HS-27A (cell line): ENCODE results near the gene ZNF148.
"Not testable (repeated sequence)": the region's sequence is repeated elsewhere in the genome, so short reads cannot be mapped to it uniquely, and the experiment has no call there.

Source experiments
- DNase-seq: peaks from one replicate; pipeline ENCODE4 v3.0.0-alpha.2; 2012; ENCODE audit warnings: low read depth, missing footprints

Gene ZNF148, protein sequence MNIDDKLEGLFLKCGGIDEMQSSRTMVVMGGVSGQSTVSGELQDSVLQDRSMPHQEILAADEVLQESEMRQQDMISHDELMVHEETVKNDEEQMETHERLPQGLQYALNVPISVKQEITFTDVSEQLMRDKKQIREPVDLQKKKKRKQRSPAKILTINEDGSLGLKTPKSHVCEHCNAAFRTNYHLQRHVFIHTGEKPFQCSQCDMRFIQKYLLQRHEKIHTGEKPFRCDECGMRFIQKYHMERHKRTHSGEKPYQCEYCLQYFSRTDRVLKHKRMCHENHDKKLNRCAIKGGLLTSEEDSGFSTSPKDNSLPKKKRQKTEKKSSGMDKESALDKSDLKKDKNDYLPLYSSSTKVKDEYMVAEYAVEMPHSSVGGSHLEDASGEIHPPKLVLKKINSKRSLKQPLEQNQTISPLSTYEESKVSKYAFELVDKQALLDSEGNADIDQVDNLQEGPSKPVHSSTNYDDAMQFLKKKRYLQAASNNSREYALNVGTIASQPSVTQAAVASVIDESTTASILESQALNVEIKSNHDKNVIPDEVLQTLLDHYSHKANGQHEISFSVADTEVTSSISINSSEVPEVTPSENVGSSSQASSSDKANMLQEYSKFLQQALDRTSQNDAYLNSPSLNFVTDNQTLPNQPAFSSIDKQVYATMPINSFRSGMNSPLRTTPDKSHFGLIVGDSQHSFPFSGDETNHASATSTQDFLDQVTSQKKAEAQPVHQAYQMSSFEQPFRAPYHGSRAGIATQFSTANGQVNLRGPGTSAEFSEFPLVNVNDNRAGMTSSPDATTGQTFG

DNA sequence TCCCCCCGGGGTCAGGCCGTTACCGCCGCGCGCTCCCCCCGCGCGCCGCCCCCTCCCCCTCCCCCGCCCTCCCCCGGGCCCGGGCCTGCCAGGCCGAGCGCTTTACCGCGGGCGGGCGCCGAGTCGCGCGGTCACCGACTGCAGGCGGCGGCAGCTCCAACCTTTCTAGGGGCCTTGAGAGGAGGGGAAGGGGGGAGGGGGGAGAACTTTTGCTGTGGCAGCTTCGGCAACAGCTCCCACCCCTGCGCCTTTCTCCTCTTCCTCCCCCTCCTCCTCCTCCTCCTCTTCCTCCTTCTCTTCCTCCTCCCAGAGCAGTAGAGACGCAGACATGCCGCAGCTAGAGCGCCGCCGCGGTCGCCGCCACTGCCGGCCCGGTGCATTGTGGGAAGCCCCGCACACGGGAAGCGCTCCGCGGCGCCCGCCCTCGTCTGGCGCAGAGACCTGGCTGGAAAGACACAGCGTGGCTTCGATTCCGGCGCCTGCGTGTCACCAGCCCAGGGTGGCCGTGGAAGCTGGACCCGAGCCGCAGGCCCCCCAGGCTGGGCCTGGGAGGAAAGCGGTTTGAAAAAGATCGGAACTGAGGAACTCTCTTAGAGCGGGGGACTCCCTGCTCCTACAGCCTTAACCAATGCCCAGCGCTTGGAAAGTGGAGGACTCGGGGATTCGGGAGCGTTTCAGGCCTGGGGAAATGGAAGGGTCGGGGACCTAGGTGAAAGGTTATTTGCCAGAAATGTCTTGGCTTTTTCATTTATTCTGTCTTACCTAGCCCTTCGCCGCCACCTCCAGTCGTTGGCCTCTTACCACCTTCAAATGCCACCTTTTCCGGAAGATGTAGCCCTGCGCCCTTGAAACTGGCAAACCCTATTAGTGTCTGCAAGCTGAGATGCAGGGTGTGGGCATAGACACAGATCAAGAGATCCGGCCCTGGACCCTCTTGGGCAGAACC is at the start of gene ZNF148:
TSS of gene ZNF148 (minus strand) at position 330 of the 946 bp plus-strand sequence. CDS start 61,685 bp downstream, outside the sequence.
- DNase-seq: peak; percentile 81

DNA sequence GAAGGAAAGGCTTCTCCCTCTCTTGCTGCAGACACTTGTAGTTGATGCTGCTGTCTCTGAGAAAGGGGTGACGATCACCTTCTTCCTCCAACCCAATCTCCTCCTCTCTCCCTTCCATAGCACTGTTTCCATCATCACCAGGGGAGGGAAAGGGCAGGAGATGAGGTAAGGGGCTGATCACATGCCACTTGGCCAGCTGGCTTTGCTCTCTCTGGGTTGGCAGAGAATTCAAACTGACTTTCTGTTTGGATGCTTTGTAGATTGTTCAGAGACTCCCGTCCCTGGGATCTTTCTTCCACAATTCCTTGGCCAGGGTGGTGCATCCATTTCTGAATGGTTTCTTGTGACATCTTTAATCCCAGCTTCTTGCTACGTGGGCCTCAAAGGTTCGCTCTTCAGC is 43.2 kb upstream of the ZNF148 start:
- DNase-seq: no peak

DNA sequence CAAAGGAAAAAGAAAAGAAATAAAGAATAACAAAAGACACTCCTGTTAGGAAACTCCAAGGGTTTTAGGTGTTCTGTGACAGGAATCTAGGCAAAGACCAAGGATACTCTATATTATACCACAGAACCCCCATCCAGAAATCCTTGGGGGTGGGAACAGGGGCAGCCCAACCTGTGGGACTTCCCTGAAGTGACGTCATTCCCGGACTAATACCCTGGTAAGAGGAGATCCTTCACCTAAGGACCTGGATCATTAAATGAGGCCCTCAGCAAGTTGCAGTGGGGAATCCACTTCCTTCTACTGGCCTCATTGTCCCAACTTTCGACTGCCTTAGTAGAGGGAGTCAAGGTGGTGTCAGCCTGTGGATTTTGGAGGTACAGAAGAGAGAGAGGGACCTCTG is 41.1 kb upstream of the ZNF148 start:
- no peak for DNase-seq

DNA sequence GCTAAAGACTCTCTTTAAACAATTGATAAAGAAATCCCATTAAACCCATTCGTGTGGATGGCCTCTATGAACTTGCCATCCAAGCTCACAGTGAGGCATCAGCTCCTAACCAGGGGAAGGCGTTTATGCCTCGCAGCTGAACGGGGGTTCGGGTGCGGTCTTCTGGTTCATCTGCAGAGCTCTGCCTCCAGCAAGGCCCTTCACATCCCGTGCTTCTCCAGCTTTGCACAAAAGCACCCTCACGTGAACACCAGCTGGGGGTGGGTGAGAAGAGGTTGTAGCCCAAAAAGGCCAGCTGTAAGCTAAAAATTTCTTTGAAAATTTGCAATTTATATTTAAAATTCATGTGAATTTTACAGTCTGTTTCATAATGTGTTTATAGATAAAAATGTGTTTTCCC is 39.5 kb upstream of the ZNF148 start:
- no peak for DNase-seq

DNA sequence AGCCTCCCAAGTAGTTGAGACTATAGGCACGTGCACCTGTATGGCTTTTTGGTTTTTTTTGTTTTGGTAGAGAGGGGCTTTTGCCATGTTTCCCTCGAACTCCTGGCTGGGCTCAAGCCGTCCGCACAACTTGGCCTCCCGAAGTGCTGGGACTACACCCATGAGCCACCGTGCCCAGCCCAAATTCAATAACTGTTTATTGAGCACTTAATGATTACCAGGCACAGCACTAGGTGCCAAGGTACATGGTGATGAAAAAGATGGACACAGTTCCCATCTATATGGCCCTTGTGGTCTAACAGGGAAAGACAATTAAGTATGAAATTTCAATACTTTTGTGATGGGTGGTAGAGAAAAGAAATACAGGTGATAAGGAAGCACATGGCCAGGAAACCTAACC is 35.8 kb upstream of the ZNF148 start:
- no peak for DNase-seq

DNA sequence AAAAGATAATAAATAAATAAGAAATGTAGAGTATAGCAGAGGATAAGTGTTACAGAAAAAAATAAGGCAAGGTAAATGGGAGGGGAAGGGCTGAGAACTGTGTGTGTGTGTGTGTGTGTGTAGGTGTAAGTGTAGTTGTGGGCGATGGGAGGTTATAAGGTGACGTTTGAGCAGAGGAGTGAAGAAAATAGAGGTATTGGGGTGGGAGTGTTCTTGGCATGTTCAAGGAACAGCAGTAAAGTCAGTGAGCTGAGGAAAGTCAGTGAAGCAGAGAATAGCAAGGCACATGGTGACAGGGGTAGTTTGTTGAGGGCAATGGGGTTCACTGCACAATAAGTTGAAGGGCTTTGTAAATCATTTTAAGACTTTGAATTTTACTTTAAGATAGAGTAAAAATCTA is 30.9 kb upstream of the ZNF148 start:
- no peak for DNase-seq

DNA sequence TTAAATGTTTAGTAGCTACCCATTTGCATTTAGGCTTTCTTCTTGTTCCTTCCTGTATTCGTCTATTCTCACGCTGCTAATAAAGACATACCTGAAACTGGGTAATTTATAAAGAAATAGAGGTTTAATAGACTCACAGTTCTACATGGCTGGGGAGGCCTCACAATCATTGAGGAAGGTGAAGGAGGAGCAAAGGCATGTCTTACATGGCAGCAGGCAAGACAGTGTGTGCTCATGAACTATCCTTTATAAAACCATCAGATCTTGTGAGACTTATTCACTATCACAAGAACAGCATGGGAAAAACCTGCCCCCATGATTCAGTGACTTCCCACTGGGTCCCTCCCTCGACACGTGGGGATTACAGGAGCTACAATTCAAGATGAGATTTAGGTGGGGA is 30.4 kb upstream of the ZNF148 start:
- DNase-seq: not testable (repeated sequence)

DNA sequence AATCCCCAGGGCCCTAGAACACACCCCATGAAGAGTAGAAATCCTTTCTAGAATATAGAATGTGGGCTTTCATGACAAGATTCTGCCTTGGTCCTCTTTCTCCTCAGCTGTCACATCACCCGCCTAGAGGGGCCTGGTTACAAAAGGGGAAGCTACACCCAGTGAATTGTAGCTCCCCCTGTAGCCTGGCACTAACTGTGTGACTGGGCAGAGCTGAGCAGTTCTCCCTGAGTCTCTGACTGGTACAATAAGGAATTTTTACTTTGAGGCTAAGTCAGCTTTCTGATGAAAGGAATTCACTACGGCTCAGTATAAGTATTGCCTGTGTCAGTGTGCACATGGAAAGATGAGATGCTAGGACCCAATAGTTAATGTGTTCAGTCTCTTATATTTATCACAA is 28.7 kb upstream of the ZNF148 start:
- DNase-seq: no peak

DNA sequence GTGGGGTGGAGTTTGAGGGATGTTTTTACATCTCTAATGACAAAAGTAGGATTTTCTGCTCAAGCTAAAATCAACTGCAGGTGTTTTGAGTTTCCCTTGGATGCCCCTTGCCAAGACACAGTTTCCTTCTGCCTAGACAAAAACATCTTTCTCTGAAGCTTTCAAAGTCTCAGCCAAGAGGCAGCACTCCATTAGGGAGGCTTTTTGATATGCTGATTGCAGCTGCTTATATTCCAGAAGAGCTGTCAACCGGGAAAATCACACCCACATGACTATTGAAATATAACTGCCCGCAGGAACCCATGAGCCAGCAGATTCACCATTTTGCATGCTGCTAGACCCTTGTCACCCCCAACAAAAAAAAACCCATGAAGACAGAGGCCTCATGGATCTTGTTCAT is 27.5 kb upstream of the ZNF148 start:
- no peak for DNase-seq

DNA sequence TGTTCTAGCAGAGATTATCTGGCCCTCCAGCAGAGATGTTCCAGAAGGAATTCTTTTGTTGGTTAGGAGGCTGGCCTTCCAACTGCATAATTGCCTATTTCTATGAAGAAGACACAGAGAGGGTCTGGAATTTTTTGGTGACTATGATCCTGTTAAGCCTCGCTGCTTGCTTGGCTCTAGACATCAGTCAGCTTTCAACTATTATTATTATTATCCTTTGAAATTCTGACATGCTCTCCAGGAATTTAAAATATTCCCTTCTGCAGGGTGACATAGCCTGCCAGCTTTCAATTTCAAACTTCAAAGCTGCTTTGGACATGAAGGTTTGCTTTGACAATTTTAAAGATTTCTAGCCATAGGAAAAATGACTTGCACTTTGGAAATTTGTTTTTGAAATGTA is 26.3 kb upstream of the ZNF148 start:
- DNase-seq: peak; percentile 70

DNA sequence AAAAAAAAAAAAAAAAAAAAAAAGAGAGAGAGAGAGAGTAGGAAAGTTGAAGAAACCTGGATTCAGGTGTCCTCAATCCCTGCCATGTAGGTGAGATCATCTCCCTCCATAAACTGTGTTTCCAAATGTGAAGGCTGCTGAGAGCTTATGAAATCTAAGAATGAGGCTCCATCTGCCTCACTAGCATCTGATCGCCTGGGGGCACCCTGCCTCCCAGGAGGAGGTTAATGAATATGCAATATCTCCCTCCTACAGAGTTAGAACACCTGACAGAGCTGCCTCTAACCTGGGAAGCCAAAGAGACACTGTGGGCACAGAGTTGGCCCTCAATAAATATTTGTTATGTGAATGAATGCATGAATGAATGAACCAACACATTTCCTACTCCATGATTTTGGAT is 23.8 kb upstream of the ZNF148 start:
- DNase-seq: no peak

DNA sequence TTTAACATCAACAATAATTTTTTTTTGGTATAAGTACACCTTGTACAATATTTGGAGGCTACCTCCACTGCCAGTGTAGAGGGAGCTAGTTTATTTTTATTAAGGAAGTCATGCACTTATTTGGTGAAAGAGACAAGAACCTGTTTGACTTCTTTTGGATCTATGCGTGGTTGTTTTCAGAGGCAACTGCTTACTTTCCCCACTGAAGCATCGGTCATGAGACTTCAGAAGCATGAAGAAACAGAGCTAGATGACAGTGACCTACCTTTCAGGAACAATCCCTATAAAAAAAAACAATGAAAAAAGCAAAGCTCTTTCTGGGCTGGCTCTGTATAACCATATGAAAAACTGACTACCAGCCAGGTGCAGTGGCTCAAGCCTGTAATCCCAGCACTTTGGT is 20.0 kb upstream of the ZNF148 start:
- DNase-seq: no peak

DNA sequence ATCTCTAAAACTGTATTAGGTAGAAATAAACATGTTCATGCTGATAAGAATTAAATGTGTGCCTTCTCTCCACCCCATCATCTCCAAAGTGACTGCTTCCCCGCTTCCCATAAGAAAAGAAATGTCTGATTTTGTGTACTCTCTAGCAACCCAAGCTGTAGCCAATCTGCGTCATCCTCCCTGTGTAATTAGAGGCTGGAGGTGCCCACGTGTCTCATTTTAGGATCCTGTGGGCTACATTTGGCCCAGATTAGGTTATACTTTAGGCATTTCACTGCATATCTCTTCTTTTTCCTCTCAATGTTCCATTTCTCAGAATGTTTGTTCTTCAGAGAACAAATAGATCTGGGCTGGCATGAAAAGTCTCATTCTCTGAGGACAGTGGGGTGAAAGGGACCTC is 19.3 kb upstream of the ZNF148 start:
- DNase-seq: no peak

DNA sequence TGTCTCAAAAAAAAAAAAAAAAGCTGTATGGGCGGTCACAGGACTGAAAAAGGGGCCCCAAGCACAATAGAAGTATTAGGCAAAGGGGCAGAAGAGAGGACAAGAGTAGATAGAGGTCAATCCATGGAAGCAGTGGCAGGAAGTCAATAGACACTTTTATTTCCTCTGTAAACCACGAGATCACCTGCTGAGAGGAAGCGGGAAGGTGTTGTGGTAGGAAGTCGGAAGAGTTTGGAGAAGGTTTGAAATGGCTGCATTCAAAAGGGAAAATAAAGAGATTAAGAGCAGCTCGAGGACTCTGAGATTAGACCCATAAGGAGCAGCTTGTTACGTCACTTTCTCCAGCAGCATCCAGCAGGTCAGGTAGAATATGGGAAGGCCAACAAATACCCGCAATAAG is 14.2 kb upstream of the ZNF148 start:
- no peak for DNase-seq

DNA sequence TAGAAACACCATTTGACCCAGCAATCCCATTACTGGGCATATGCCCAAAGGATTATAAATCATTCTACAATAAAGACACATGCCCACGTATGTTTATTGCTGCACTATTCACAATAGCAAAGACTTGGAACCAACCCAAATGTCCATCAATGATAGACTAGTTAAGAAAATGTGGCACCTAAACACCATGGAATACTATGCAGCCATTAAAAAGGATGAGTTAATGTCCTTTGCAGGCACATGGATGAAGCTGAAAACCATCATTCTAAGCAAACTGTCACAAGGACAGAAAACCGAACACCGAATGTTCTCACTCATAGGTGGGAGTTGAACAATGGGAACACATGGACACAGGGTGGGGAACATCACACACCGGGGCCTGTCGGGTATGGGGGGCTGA is 13.2 kb upstream of the ZNF148 start:
- DNase-seq: not testable (repeated sequence)

DNA sequence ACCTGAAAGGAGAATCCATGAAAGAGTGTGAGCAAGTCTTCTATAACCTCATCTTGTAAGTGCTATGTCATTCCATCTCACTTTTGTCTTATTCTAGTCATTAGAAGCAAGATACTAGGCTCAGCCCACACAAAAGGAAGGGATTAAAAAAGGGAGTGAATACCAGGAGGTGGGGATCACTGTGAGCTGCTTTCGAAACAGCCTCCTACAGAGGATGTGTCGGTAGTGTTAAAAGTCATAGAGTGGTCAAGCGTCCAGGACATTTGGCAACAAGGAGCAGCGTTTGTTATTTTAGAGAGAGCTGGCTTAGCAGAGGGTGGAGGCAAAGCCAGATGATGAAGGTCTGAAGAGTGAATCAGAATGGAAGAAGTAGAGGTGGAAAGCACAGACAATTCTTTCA is 11.7 kb upstream of the ZNF148 start:
- no peak for DNase-seq

DNA sequence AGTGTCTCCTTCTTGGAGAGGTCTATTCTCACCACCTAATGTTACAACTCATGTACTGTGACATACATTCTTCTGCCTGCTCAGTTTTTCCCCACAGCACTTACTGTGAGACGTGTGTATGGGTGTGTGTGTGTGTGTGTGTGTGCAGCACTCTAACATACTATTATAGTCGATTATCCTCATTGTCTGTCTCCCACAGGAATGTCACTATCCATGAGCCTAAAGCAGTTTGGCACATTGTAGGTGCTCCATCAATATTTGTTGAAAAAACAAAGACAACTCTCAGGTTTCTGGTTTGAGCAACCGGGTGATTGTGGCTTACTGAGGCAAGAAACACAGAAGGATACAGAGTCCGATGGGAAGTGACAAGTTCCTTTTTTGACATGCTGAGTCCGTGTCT is 8.6 kb upstream of the ZNF148 start:
- no peak for DNase-seq

DNA sequence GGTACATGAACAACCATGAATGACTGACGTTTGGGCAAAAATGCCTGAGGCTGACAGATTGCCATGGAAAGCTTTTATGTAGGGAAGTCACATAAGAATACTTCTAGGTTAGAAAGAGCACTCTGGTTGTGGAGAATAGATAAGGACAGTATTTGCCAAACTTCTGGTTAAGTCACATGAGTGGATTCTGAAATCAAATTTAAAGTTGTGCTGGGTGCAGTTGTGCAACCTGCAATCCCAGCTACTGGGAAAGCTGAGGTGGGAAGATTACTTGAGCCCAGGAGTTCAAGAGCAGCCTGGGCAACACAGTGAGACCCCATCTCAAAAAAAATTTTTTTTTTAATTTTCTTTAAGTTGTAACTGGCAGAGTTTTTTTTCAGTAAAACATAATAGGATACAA is 7.2 kb upstream of the ZNF148 start:
- no peak for DNase-seq

DNA sequence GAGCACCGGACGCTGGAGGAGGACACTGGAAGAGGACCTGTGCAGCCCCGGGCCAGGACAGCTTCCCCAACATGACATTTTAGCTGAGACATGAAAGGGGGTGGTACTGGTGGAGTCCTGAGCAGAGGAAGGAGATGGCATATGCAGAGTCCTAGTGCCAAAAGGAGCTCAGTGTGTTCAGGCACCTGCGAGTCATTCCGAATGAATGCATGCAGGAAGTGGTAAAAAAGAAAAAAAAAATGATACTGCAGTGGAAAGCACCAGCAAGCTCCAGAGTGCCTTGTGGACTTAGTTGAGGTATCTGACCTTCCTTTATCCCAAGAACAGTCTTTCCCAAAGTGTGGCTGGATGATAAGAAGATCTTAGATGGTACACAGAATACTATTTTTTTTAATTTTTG is 6.6 kb upstream of the ZNF148 start:
- DNase-seq: no peak

DNA sequence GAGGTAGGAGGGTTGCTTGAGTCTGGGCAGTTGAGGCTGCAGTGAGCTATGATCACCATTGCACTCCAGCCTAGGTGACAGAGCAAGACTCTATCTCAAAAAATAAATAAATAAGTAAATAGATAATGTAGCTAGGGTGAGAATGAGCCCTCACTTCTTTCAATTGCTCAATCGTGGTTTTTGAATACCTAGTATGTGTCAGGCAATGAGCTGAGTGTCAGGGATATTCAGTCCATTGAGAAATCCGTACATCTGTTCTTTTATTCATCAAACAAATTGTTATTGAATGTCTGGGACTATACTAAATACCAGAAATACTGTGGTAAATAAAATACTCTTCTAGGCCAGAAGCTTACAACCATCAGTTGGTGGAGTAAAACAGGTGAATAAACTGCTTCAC is 6.2 kb upstream of the ZNF148 start:
- DNase-seq: no peak

DNA sequence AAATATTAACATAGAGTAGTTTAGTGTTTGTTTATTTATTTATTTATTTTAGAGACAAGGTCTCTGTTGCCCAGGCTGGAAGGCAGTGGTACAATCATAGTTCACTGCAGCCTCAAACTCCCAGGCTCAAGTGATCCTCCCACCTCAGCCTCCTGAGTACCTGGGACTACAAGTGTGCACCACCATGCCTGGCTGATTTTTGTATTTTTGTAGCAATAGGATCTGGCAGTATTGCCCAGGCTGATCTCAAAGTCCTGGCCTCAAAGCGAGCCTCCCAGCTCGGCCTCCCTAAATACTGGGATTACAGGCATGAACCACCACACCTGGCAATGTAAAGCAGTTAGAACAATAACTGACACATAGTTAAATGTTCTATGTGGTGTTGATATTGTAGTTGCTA is 4.4 kb upstream of the ZNF148 start:
- DNase-seq: no peak

DNA sequence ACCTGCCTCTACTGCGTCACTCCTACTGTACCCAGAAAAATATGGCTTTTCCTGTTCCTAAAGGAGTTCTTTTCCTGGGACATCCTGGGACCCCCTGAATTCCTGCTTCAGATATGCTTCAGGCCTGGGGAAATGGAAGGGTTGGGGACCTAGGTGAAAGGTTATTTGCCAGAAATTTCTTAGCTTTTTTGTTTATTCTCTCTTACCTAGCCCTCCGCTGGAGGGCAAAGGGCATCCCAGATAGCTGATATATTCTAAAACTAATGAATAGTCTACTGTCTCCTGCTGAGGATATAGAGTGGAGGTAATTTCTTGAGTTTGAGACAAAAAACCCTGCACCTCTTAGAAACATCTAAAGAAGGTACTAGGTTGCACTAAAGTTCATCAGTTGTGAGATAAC is 3.6 kb upstream of the ZNF148 start:
- DNase-seq: no peak
